Sigmoid colon (tissue), 4 donors: ENCODE results near the gene ABCA9.

Source experiments
- CTCF ChIP-seq, 4 experiments: fragments of 450-650 bp in 3 of 4; fragments of 200-600 bp in 1 of 4; IDR thresholded peaks; one replicate each; pipeline ENCODE4 v1.5.1; 2016 to 2019; ENCODE audit warnings: antibody characterized with exemption in 4 of 4, mild to moderate bottlenecking in 3 of 4, moderate library complexity in 2 of 4
- EP300 ChIP-seq, 4 donors: sonication (generic); formaldehyde crosslinking; IDR thresholded peaks; one replicate each; pipeline ENCODE4 v1.6.1; 2017; ENCODE audit warnings: antibody characterized with exemption in 4 of 4
- POLR2A ChIP-seq, 2 donors: fragments of 450-650 bp; IDR thresholded peaks; one replicate each; pipeline ENCODE4 v1.6.1; 2016; ENCODE audit warnings: antibody characterized with exemption in 2 of 2, mild to moderate bottlenecking in 2 of 2, moderate library complexity in 2 of 2
- POLR2AphosphoS5 ChIP-seq, 4 donors: sonication (generic); formaldehyde crosslinking; IDR thresholded peaks; one replicate each; pipeline ENCODE4 v1.6.1; 2017; ENCODE audit warnings: antibody characterized with exemption in 4 of 4

- TF ChIP-seq EP300 (IDR thresholded peaks at IDR 0.05) (no peak), CTCF (IDR thresholded peaks at IDR 0.05) (no peak), POLR2AphosphoS5 (IDR thresholded peaks at IDR 0.05) (no peak), POLR2A (IDR thresholded peaks at IDR 0.05) (no peak)
Observed at GRCh38 chr17:69031839-69032238, 28.9 kb downstream of the ABCA9 start.
